ENCODE measurements around the gene LHX6. TPM values are rescaled to one million over a fixed set of nuclear protein-coding genes. Genes with fewer than 3 reads are reported as not detected.

Gene LHX6
- polyA plus RNA-seq, 2 of the 4 experiments (the other 2 are of a cell fraction): 0.14 to 0.26 TPM

DNA sequence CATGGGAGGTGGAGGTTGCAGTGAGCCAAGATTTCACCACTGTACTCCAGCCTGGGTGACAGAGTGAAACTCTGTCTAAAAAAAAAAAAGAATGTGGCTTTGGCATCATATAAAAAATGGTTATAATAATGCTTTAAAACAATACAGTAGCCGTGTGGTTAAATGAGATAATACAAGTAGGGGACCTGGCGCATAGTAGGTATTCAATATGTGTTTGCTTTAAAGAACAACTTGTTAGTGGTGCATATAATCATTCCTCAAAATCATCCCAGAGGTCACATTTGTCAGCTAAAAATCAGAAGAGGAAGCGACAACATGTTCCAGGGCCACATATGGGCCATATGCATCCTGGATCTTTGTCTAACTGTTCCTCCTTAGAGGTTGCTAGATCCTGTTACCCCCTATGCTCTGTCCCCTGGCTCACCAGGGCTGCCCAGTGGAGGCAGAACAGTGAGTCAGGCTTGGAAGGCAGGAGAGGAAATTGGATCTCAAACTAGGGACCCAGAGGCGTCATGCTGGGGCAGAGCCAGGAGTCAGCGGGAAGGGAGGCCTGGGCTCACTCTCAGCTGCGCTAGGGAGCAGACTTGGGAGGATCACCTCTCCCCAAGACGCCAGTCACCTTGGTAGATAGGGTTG lies 27.7 kb downstream of the LHX6 start:
- ChIA-PET POLR2A (interaction anchor here (0.7 kb wide), 1 partner anchor 12 kb away, joined by 3 read pairs; no protein-coding TSS in a partner anchor), CTCF (interaction anchor here (1.0 to 1.8 kb wide), 3 partner anchors 75 to 149 kb away, joined by 3 read pairs; no protein-coding TSS in a partner anchor)
- 82% methylated on average over 6 of the region's 7 CpGs for WGBS (ENCODE audit: missing lambda C conversion rate)
- DNase-seq (ENCODE audit: low read depth in 1 of 2, low spot score in 1 of 2) (no peak), ATAC-seq (no peak), FAIRE-seq (no peak)
- Histone ChIP-seq H3K27ac (no peak overlapping the region), H3K4me2 (no peak overlapping the region), H3K4me3 (no peak overlapping the region), H3K4me1 (no peaks in the 10 kb centered on the region), H3K9me3 (no peaks in the 10 kb centered on the region)
- no peak for TF ChIP-seq POLR2AphosphoS2 (conservative IDR thresholded peaks at IDR 0.05; ENCODE audit: low read length)
- TF ChIP-seq CBX8 (IDR thresholded peaks at IDR 0.05): no peak
- no peak for TF ChIP-seq HOXB13 (CRISPR knock-in tag; IDR thresholded peaks at IDR 0.05; ENCODE audit: low read depth)
- no peak for TF ChIP-seq MYC (IDR thresholded peaks at IDR 0.05; ENCODE audit: borderline replicate concordance, low read length)
- TF ChIP-seq RAD21 (conservative IDR thresholded peaks at IDR 0.05 in 1 of 2, IDR thresholded peaks at IDR 0.05 in 1 of 2): no peak
- no peak for TF ChIP-seq RARB (CRISPR knock-in tag; IDR thresholded peaks at IDR 0.05)
- no peak for TF ChIP-seq HES2 (IDR thresholded peaks at IDR 0.05)
- no peak for TF ChIP-seq BHLHE40 (IDR thresholded peaks at IDR 0.05; ENCODE audit: low read depth, low read length)
- TF ChIP-seq, protein P1, sequence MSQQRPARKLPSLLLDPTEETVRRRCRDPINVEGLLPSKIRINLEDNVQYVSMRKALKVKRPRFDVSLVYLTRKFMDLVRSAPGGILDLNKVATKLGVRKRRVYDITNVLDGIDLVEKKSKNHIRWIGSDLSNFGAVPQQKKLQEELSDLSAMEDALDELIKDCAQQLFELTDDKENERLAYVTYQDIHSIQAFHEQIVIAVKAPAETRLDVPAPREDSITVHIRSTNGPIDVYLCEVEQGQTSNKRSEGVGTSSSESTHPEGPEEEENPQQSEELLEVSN (IDR thresholded peaks at IDR 0.05; ENCODE audit: borderline replicate concordance, low read depth): no peak
- no peak for TF ChIP-seq ZFP36 (IDR thresholded peaks at IDR 0.05; ENCODE audit: borderline replicate concordance, partially characterized antibody)
- TF ChIP-seq, protein P2, sequence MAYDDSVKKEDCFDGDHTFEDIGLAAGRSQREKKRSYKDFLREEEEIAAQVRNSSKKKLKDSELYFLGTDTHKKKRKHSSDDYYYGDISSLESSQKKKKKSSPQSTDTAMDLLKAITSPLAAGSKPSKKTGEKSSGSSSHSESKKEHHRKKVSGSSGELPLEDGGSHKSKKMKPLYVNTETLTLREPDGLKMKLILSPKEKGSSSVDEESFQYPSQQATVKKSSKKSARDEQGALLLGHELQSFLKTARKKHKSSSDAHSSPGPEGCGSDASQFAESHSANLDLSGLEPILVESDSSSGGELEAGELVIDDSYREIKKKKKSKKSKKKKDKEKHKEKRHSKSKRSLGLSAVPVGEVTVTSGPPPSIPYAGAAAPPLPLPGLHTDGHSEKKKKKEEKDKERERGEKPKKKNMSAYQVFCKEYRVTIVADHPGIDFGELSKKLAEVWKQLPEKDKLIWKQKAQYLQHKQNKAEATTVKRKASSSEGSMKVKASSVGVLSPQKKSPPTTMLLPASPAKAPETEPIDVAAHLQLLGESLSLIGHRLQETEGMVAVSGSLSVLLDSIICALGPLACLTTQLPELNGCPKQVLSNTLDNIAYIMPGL (CRISPR knock-in tag; IDR thresholded peaks at IDR 0.05; ENCODE audit: borderline replicate concordance): no peak
- no peak for TF ChIP-seq KDM5A (IDR thresholded peaks at IDR 0.05)
- no peak for TF ChIP-seq ZSCAN20 (CRISPR knock-in tag; IDR thresholded peaks at IDR 0.05)
- no peak for TF ChIP-seq HOXB5 (CRISPR knock-in tag; IDR thresholded peaks at IDR 0.05)

DNA sequence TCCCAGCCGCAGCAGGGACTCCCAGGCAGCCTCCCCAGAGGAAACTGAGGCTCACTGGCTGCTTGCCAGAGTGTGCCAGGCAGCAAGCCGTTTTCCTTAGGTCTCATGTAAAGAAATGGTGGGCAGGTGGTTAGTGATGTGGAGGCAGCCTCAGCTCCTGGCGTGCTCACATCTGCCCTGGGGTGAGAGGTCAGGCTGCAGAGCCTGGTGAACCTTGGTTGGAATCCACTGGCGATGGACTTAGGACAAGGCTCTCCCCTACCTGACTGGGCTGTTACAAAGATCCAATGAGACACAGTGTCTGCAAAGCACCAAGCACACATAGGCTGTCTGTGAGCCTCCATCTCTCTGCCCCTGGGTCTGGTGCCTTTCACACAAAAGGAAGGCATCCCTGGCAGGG lies 30.9 kb downstream of the LHX6 start:
- no peak for TF ChIP-seq JUN (IDR thresholded peaks at IDR 0.05)
- Histone ChIP-seq H3K4me1 (no peaks in the 10 kb centered on the region), H3K4me2 (no peak overlapping the region), H3K4me3 (no peak overlapping the region), H3K27ac (no peak overlapping the region), H3K9me3 (no peaks in the 10 kb centered on the region)
- FAIRE-seq (no peak), DNase-seq (ENCODE audit: low read depth in 1 of 2, low spot score in 1 of 2) (no peak), ATAC-seq (peak in 1 of 2 experiments; percentile 33; a peak in 2 of 6 replicates)
- 70% methylated on average over 3 of the region's 4 CpGs for WGBS (ENCODE audit: missing lambda C conversion rate)
- ChIA-PET CTCF (interaction anchor here (1.1 kb wide), 1 partner anchor 11 kb away, joined by 3 read pairs; no protein-coding TSS in a partner anchor), POLR2A (no interaction called here)

GRCh38 chr9:122197426-122197825 lies 31.3 kb downstream of the LHX6 start:
- TF ChIP-seq POLR2A (IDR thresholded peaks at IDR 0.05; ENCODE audit: low read length) (no peak), CHD2 (IDR thresholded peaks at IDR 0.05; ENCODE audit: low read length, partially characterized antibody) (no peak), HDAC2 (IDR thresholded peaks at IDR 0.05) (no peak), HOXB13 (CRISPR knock-in tag; IDR thresholded peaks at IDR 0.05; ENCODE audit: low read depth) (no peak), HOXB5 (CRISPR knock-in tag; IDR thresholded peaks at IDR 0.05) (no peak), ZFP36 (IDR thresholded peaks at IDR 0.05; ENCODE audit: borderline replicate concordance, partially characterized antibody) (no peak), HES2 (IDR thresholded peaks at IDR 0.05) (no peak), JUN (IDR thresholded peaks at IDR 0.05) (no peak), RARB (CRISPR knock-in tag; IDR thresholded peaks at IDR 0.05) (no peak), GATA3 (IDR thresholded peaks at IDR 0.05; ENCODE audit: borderline replicate concordance) (no peak), EP300 (IDR thresholded peaks at IDR 0.05) (no peak), EHMT2 (IDR thresholded peaks at IDR 0.05; ENCODE audit: low read depth) (no peak), MAFK (IDR thresholded peaks at IDR 0.05; ENCODE audit: partially characterized antibody) (no peak), USF2 (IDR thresholded peaks at IDR 0.05) (no peak), BHLHE40 (IDR thresholded peaks at IDR 0.05; ENCODE audit: low read depth, low read length) (no peak), RNF2 (IDR thresholded peaks at IDR 0.05; ENCODE audit: borderline replicate concordance, low read depth) (no peak)
- TF ChIP-seq, protein P1 (IDR thresholded peaks at IDR 0.05; ENCODE audit: borderline replicate concordance, low read depth): no peak
- TF ChIP-seq, protein P3, sequence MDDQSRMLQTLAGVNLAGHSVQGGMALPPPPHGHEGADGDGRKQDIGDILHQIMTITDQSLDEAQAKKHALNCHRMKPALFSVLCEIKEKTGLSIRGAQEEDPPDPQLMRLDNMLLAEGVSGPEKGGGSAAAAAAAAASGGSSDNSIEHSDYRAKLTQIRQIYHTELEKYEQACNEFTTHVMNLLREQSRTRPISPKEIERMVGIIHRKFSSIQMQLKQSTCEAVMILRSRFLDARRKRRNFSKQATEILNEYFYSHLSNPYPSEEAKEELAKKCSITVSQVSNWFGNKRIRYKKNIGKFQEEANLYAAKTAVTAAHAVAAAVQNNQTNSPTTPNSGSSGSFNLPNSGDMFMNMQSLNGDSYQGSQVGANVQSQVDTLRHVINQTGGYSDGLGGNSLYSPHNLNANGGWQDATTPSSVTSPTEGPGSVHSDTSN (IDR thresholded peaks at IDR 0.05): no peak
- Histone ChIP-seq H3K27ac (no peak overlapping the region), H3K4me3 (no peak overlapping the region), H3K9me3 (no peaks in the 10 kb centered on the region), H3K4me1 (no peaks in the 10 kb centered on the region), H3K4me2 (no peak overlapping the region)
- no peak for ATAC-seq
- no peak for DNase-seq (ENCODE audit: low read depth in 1 of 2, low spot score in 1 of 2)
- ChIA-PET CTCF (interaction anchor here (1.1 to 1.2 kb wide), 2 partner anchors 12 to 102 kb away, joined by 3 to 4 read pairs; no protein-coding TSS in a partner anchor), POLR2A (no interaction called here)
- no peak for FAIRE-seq
- 58% methylated on average over 7 of the region's 7 CpGs for WGBS (ENCODE audit: missing lambda C conversion rate)

All from A549 (cell line).